GM10847 (cell line): Measurements from ENCODE around the gene PHF21B.

Experiments
- POLR2A ChIP-seq: IDR thresholded peaks from 2 replicates; pipeline ENCODE4 v1.6.1; 2011; ENCODE audit not compliant: insufficient read length; ENCODE audit errors: extremely low read depth

The PHF21B gene

GRCh38 chr22:45009606-45010531, at the start of gene PHF21B:
Gene PHF21B, minus strand, starts transcription at chr22:45010005. Its CDS starts 456 bp downstream, at chr22:45009549.
- no peak for TF ChIP-seq POLR2A

GRCh38 chr22:45059296-45059695, 49.5 kb upstream of the PHF21B start:
- no peak for TF ChIP-seq POLR2A

GRCh38 chr22:45058622-45058912, 48.8 kb upstream of the PHF21B start:
- no peak for TF ChIP-seq POLR2A

GRCh38 chr22:45055936-45056335, 46.1 kb upstream of the PHF21B start:
- no peak for TF ChIP-seq POLR2A

- no peak for TF ChIP-seq POLR2A
Measured at GRCh38 chr22:45053571-45053970, 43.8 kb upstream of the PHF21B start.

- no peak for TF ChIP-seq POLR2A
Measured at GRCh38 chr22:45053094-45053493, 43.3 kb upstream of the PHF21B start.

- no peak for TF ChIP-seq POLR2A
Measured at GRCh38 chr22:45051946-45052345, 42.1 kb upstream of the PHF21B start.

GRCh38 chr22:45051419-45051818, 41.6 kb upstream of the PHF21B start:
- TF ChIP-seq POLR2A = no peak

GRCh38 chr22:45047260-45047659, 37.5 kb upstream of the PHF21B start:
- TF ChIP-seq POLR2A = no peak

GRCh38 chr22:45045208-45045607, 35.4 kb upstream of the PHF21B start:
- no peak for TF ChIP-seq POLR2A

- TF ChIP-seq POLR2A = no peak
Measured at GRCh38 chr22:45042263-45042662, 32.5 kb upstream of the PHF21B start.

GRCh38 chr22:45039133-45039532, 29.3 kb upstream of the PHF21B start:
- TF ChIP-seq POLR2A = no peak

GRCh38 chr22:45036154-45036553, 26.3 kb upstream of the PHF21B start:
- TF ChIP-seq POLR2A = no peak

GRCh38 chr22:45034821-45035220, 25.0 kb upstream of the PHF21B start:
- TF ChIP-seq POLR2A = no peak

GRCh38 chr22:45034156-45034555, 24.4 kb upstream of the PHF21B start:
- TF ChIP-seq POLR2A = no peak

GRCh38 chr22:45033136-45033535, 23.3 kb upstream of the PHF21B start:
- no peak for TF ChIP-seq POLR2A
